Activated CD8-positive, alpha-beta memory T cell treated with anti-CD3 and anti-CD28 coated beads, Interleukin-2, amount 50 U/mL, for 24 hours (primary cell): ENCODE results near the gene RAB11FIP4.
A peak's percentile ranks its signal among the peaks of the same experiment; 100 is the strongest.

Experiments used
- DNase-seq: peaks from one replicate; pipeline ENCODE4 v3.0.0-alpha.2; 2020; ENCODE audit errors: extremely low read depth

The RAB11FIP4 gene

DNA sequence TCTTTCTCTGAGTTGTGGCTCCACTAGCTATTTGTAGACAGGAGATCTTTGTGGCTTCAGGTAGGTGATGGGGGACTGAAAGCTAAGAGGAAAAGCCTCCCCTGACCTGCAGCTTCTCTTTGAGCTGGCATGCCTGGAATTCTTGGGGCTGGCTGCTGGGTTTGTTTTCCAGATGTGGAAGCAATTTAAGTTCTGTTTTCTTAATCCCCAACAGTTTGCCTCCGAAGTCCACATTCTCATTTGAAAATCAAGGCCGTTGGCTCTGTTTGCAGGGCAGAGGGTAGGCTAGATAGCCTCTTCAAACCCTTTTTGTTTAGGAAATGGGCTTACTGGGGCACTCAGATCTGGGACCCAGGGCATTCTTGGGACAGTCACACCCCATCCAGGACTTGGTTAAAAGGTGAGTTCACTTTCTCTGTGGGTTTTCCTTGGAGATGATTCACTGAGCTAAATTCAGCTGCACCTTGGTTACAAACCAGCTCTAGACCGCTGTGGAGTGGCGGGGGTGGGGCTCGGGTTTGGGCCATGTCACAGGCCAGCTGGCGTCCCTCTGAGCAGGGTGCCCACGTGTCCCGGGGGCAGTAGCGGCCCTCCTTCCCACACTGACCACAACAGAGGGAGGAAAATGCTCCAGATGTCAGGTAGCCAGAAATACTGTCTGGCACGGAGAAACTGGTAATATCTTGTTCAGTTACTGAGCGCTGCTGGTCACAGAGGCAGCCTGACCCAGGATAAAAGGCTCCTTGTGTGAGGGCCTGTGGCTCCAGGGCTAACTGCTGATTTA lies 108.5 kb downstream of the RAB11FIP4 start:
- no peak for DNase-seq

DNA sequence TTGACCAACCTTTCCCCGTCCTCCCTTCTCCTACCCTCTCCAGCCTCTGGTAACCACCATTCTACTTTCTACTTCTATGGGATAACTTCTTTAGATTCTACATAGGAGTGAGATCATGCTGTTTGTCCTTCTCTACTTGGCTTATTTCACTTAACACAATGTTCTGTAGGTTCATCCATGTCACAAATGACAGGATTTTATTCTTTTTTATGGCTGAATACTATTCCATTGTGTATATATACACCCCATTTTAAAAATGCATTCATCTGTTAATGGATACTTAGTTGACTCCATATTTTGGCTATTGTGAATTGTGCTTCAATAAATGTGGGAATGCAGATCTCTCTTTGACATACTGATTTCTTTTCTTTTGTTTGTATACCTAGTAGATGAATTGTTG lies 115.0 kb downstream of the RAB11FIP4 start:
- no peak for DNase-seq

- peak; percentile 39 for DNase-seq
Measured at GRCh38 chr17:31508288-31509094, 117.0 kb downstream of the RAB11FIP4 start.

DNA sequence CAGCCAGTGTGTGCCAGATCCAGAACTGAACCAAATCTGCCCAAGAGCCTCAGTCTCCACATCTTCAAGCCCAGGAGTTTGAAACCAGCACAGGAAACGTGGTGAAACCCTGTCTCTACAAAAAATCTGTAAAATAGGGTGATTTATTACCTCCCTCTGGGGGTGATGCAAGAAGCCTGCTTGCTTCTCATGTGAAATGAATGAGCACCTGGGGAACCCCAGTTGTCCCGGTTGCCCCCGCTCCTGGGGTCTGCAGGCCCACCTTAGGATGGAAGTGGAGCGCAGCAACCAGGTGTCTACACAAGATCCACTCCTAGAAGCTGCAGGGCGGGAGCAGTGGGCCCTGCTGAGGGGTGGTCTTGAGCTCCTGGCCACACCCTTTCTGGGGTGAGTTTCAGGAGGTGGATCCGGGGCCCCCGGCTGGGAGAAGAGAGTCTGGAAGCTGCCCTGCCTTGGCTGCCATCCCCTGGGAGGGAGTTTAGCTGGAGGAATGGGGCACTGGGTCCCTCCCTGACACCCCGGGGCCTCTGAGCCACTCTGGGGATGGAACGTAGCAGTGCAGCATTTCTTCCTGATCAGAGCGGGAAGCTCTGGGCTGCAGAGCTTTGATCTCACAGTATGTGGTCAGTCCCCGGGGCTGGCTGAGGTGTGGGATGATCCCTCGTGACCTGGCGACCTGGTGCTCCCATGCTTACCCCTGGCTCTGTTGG lies 117.8 kb downstream of the RAB11FIP4 start:
- DNase-seq: no peak

- no peak for DNase-seq
Measured at GRCh38 chr17:31509805-31510177, 118.3 kb downstream of the RAB11FIP4 start.

GRCh38 chr17:31510308-31511194 lies 119.1 kb downstream of the RAB11FIP4 start:
- DNase-seq: no peak

- no peak for DNase-seq
Measured at GRCh38 chr17:31511195-31511578, 119.7 kb downstream of the RAB11FIP4 start.

- DNase-seq: no peak
Measured at GRCh38 chr17:31511580-31511979, 120.1 kb downstream of the RAB11FIP4 start.

DNA sequence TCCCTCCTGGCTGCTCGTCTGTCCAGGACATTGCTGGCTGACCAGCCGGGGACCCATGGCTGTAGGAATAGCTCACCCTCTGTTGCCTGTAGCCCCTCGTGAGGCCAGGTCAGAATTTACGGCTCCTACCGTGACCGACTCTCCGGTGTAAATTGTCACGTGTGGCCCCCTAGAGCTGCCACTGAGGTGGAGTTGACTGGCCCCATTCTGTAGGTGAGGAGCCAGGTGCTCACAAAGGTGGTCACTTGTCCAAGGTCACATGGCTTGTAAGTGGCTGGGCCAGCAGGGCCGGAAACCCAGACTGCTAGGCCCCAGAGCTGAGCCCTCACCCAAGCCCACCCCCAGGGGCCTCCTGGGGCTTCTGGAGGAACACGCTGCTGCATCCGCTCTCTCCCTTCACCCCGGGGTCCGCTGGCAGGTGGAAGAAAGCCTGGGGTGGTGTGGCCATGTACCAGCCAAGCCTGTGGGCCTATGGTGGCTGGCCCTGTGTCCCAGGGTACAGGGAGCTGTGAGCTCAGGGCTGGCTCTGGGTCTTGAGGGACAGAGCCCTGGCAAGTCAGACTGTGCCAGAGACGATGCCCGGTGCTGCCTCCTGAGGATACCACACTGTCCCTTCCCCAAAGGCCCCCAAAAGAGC lies 120.7 kb downstream of the RAB11FIP4 start:
- DNase-seq: no peak

- DNase-seq: no peak
Measured at GRCh38 chr17:31512796-31513195, 121.3 kb downstream of the RAB11FIP4 start.

DNA sequence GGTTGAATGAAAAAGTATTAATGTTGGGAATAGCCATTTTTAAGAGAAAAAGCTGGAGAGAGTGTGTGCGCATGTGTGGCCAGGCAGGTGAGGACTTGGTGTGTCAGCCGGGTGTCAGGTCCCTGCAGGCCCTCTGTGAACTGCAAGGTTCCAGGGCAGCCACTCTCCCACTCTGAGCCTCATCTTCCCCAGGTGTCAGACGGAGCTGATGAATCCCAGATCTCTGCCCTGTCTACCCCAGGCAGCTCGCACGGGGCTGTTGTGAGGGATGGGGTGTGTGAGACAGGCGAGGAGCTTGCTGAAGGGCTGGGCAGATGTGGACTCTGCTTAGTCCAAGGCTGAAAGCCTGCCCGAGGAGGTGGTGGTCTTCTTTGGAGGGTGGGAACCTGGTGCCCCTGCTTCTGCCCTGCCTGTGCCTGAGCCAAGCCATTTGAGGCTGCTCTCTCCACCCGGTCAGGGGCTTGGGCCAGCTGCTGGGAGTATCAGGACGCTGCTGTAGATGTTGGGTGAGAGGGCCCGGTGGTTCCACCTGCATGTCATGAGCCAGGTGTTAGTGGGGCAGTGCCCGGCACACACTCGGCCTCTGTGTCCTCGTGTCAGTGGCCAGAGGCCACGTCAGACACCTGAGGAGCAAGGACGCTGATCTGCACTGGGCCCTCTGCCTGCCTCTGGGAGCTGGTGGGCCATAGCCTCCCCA lies 122.4 kb downstream of the RAB11FIP4 start:
- DNase-seq: no peak

GRCh38 chr17:31515267-31515666 lies 123.8 kb downstream of the RAB11FIP4 start:
- no peak for DNase-seq

GRCh38 chr17:31517524-31517923 lies 126.0 kb downstream of the RAB11FIP4 start:
- no peak for DNase-seq

- DNase-seq: no peak
Measured at GRCh38 chr17:31518478-31518877, 127.0 kb downstream of the RAB11FIP4 start.

DNA sequence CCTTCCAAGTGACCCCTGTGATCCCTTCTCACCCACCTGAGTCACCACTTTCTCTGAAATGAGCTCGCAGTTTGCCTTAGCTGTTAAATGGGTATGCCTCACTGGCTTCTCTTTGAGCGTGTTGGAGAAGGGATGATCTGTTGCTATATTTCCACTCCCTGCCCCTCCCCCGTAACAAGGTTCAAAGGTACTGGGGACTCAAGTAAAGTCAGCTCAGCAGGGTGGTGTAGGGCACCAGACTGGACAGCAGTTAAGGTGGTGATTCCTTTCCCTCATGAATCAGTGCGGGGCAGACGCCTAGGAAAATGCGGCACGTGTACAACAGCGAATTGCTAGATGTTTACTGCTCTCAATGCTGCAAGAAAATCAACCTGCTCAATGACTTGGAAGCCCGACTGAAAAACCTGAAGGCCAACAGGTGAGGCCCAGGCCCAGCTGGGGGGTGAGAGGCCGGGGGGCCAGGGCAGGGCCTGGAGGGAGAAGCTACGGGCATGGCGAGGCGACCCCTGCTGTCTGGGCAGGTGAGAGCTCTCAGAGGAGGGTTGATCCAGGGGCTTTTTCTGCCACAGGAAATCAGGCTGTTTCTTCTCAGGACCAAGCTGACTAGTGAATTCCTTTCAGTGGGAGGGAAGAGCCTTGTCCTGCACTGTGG lies 130.3 kb downstream of the RAB11FIP4 start:
- no peak for DNase-seq

GRCh38 chr17:31522284-31522931 lies 130.9 kb downstream of the RAB11FIP4 start:
- no peak for DNase-seq

DNA sequence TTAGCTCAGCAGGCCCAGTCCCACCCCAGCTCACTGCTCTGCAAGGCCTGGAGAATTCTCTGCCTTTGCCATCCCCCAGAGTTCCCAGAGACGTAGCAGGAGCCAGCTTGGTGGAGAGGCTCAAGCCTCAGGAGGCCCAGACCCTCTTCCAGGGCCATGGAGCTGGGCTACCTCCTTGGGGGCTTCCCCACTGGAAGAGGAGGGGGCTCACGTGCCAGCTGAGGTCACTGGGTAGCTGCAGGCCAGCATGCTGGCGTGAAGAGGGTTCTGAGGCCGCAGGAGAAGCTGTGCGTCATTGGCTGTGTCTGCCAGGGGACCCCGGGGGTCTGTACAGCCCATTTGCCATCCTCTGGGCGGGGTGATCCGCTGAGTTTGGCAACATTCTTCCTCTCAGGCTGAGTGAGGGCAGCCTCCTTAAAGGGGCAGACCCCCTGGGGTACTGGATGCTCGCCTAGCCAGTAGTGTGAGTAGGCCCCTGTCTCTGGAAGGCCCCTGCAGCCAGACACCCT lies 131.6 kb downstream of the RAB11FIP4 start:
- no peak for DNase-seq

DNA sequence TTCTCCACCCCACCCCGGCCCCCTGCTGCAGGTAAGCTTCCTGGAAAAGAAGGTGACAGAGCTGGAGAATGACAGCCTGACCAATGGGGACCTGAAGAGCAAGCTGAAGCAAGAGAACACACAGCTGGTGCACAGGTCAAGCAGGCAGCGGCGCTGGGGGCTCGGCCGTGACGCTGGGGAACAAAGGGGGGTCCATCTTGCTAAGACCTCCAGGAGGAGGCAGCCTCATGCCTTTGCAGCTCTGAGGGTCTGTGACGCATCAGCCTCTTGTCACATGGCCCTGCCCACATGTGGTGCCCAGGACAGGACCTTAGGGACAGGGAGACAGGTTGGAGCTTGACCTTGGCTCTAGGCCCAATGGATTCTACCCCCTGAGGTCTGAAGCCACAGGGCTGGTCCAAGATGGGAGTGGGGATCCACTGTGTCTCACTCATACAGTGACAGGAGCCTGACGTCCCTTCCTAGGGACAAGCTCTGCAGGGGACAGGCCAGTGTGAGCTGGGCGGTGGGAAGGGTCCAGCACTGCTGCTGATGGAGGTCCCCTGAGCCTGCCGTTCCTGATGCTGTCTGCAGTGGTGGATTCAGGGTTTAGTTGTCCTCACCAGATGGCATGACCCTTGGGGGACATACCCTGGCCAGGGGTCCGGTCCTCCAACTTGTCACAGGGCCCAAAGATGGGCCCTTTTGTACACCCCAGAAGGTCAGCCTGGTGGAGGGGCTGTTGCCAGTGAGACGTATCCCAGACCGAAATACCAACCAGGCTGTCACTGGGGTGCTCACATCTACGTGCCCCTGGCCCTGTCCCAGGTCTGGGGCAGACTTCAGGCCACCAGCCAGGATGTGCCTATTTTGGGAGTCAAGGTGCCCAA lies 132.6 kb downstream of the RAB11FIP4 start:
- no peak for DNase-seq
